NCI-H146 (cell line): Measurements from ENCODE around the gene FAM114A1.
"Not testable (repeated sequence)": the region's sequence is repeated elsewhere in the genome, so short reads cannot be mapped to it uniquely, and the experiment has no call there.

ENCODE experiments used
- DNase-seq: peaks from one replicate; lab custom pipeline; 2025; lab: John Stamatoyannopoulos, UW

FAM114A1 gene

GRCh38 chr4:38904090-38904666 lies 36.6 kb downstream of the FAM114A1 start:
- no peak for DNase-seq

GRCh38 chr4:38904682-38905081 lies 37.1 kb downstream of the FAM114A1 start:
- no peak for DNase-seq

GRCh38 chr4:38905652-38906385 lies 38.2 kb downstream of the FAM114A1 start:
- DNase-seq: no peak

GRCh38 chr4:38907696-38908270 lies 40.2 kb downstream of the FAM114A1 start:
- DNase-seq: no peak

- no peak for DNase-seq
Observed at GRCh38 chr4:38909015-38909414, 41.4 kb downstream of the FAM114A1 start.

- DNase-seq: no peak
Observed at GRCh38 chr4:38911257-38911656, 43.7 kb downstream of the FAM114A1 start.

GRCh38 chr4:38914854-38915253 lies 47.2 kb downstream of the FAM114A1 start:
- no peak for DNase-seq

GRCh38 chr4:38916267-38916666 lies 48.7 kb downstream of the FAM114A1 start:
- DNase-seq: not testable (repeated sequence)

- no peak for DNase-seq
Observed at GRCh38 chr4:38917481-38918025, 49.9 kb downstream of the FAM114A1 start.

- no peak for DNase-seq
Observed at GRCh38 chr4:38919494-38919893, 51.9 kb downstream of the FAM114A1 start.

- no peak for DNase-seq
Observed at GRCh38 chr4:38920186-38920585, 52.6 kb downstream of the FAM114A1 start.

- no peak for DNase-seq
Observed at GRCh38 chr4:38920677-38921076, 53.1 kb downstream of the FAM114A1 start.

- no peak for DNase-seq
Observed at GRCh38 chr4:38921151-38921550, 53.5 kb downstream of the FAM114A1 start.

- no peak for DNase-seq
Observed at GRCh38 chr4:38923746-38924145, 56.1 kb downstream of the FAM114A1 start.

- no peak for DNase-seq
Observed at GRCh38 chr4:38924353-38924752, 56.7 kb downstream of the FAM114A1 start.

- no peak for DNase-seq
Observed at GRCh38 chr4:38925492-38926413, 58.1 kb downstream of the FAM114A1 start.

GRCh38 chr4:38926896-38927295 lies 59.3 kb downstream of the FAM114A1 start:
- DNase-seq: no peak

- no peak for DNase-seq
Observed at GRCh38 chr4:38928568-38928967, 61.0 kb downstream of the FAM114A1 start.

- no peak for DNase-seq
Observed at GRCh38 chr4:38928974-38929373, 61.4 kb downstream of the FAM114A1 start.

- DNase-seq: peak; percentile 24
Observed at GRCh38 chr4:38930204-38930603, 62.6 kb downstream of the FAM114A1 start.

GRCh38 chr4:38930707-38931106 lies 63.1 kb downstream of the FAM114A1 start:
- DNase-seq: no peak

GRCh38 chr4:38931125-38931524 lies 63.5 kb downstream of the FAM114A1 start:
- DNase-seq: no peak
